Measurements from ENCODE around the gene SPNS2.
"Not testable (repeated sequence)": the region's sequence is repeated elsewhere in the genome, so short reads cannot be mapped to it uniquely, and the experiment has no call there.

The SPNS2 gene

DNA sequence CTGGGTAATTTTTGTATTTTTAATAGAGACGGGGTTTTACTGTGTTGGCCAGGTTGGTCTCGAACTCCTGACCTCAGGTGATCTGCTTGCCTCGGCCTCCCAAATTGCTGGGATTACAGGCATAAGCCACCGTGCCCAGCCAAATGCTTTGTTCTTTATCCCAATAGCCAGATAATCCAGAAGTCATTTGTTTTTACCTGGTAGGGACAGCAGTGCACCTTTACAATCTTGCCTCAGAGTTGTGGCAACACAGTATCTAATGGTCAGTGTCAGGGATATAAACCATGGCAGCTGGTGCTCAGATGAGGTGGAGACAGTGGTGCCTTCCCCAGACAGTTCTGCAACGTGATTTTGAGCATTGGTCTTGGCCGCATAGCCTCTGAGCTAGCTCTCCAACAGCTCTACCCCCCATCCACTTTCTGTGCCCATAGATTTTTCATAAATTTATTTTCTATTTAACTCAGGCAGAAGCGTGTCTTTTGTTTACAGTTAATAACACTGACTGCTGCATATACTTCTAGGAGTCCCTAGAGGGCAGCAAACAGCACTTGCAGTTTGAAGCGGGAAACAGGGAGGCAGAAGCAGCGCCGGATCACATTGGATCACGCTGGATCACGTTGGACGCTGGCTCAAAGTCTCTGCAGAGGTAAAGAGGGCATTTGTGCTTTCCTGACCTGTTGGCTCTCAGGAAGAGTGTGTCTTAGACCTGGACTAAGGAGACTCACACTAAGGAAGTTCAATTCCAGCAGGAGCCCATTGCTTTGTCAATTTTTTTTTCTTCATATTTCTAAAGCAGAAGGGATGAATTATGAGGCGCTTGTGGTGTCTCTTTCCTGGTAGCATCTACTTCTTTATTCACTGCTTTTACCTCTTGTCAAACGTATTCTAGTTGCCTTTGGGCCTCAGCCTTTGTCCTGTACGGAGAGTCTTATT lies 66.8 kb downstream of the SPNS2 start:
- DNase-seq (ENCODE audit: low read depth in 1 of 2, low spot score in 1 of 2), result no peak

DNA sequence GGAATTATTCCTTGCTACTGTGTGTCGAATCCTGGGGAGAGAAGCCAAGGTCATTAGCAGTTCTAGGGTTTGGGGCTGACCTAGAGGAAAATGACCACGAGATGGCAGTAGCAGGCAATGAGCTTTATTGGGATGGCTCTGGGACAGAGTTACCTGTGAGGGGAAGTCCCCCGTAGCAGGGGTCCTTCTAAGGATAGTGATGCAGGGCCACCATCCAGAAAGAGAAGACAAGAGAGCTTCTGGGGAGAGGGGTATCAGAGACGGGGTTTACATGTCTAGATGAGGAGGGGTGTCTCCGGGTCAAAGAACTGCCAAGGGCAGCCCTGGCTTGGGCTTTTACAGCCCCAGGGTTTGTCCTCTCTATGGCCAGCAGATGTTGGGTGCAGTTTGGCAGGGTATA lies 68.1 kb downstream of the SPNS2 start:
- DNase-seq (ENCODE audit: low read depth in 1 of 2, low spot score in 1 of 2), result no peak

DNA sequence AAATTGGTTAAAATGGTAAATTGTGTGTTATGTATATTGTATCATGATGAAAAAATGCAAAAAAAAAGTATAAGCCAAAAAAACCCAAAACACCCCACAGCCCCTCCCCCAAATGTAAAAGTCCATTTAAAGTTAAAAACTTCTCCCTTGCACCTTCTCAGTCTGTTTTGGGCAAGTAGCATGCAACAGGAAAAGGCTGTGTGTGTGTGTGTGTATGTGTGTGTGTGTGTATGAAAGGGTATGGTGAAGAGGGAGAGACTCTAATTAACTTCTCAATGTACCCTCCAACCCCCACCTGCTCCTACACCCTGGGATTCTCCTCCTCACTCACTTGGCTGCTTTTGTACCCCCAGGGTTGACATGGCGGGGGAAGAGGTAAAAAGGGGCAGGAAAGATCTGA lies 70.9 kb downstream of the SPNS2 start:
- no peak for DNase-seq (ENCODE audit: low read depth in 1 of 2, low spot score in 1 of 2)

GRCh38 chr17:4572131-4572530 lies 73.5 kb downstream of the SPNS2 start:
- no peak for DNase-seq (ENCODE audit: low read depth in 1 of 2, low spot score in 1 of 2)

DNA sequence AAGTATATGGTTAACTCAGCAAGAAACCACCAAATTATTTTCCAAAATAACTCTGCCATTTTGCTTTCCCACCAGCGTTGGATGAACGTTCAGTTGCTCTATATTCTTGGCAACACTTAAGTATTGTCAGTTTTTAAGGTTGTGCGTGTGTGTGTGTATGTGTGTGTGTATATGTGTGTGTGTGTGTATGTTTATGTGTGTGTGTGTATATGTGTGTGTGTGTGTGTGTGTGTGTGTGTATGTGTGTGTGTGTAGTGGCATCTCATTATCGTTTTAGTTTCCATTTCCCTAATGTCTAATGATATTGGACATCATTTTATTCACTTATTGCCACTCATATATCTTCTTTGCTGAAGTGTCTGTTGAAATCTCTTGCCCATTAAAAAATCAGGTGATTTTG lies 74.4 kb downstream of the SPNS2 start:
- DNase-seq (ENCODE audit: low read depth in 1 of 2, low spot score in 1 of 2), result no peak

DNA sequence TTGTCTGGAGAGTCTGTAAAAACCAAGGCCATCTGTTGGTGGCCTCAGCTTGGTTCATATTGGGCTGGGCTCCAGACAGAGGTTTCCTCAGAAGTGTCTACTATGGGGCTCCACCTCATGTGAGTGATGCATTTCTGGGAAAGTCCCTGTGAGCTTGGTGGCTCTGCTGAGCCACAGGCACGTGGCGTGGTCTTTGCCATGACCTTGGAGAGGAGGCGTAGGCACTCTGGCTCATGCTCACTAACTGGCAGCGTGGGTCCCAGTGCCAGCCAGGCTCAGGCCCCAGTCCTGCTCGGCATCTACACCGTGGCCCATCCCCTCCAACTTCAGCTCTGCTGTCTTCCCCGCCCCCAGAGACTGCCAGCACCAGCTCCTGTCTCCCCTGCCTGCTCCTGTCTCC lies 75.0 kb downstream of the SPNS2 start:
- peak in 1 of 2 donors; percentile 51 for DNase-seq (ENCODE audit: low read depth in 1 of 2, low spot score in 1 of 2)

- no peak for DNase-seq (ENCODE audit: low read depth in 1 of 2, low spot score in 1 of 2)
Observed at GRCh38 chr17:4574448-4575045, 75.9 kb downstream of the SPNS2 start.

GRCh38 chr17:4576161-4576558 lies 77.5 kb downstream of the SPNS2 start:
- no peak for DNase-seq (ENCODE audit: low read depth in 1 of 2, low spot score in 1 of 2)

GRCh38 chr17:4576729-4577322 lies 78.1 kb downstream of the SPNS2 start:
- DNase-seq (ENCODE audit: low read depth in 1 of 2, low spot score in 1 of 2), result no peak

GRCh38 chr17:4577386-4577993 lies 78.8 kb downstream of the SPNS2 start:
- no peak for DNase-seq (ENCODE audit: low read depth in 1 of 2, low spot score in 1 of 2)

- DNase-seq (ENCODE audit: low read depth in 1 of 2, low spot score in 1 of 2), result not testable (repeated sequence)
Observed at GRCh38 chr17:4578349-4578748, 79.7 kb downstream of the SPNS2 start.

GRCh38 chr17:4579678-4580077 lies 81.0 kb downstream of the SPNS2 start:
- no peak for DNase-seq (ENCODE audit: low read depth in 1 of 2, low spot score in 1 of 2)

DNA sequence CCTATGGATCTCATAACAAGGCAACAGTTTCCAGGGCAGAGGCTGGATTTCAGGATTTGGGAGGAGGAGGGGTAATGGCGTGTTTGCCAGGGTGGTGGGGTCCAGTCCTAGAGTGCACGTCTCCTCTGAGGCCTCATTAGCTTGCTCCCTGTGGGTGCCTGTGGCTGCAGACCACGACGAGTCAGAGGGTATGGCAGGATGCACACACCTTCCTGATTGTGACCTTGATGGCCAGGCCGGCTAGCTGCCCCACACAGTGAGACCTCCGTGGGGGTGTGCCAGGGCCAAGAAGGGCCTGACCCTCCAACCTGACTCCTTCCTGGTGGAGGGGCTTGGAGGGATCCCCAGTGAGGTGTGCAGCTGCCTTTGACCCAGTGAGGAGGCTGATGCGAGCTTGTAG lies 81.6 kb downstream of the SPNS2 start:
- DNase-seq (ENCODE audit: low read depth in 1 of 2, low spot score in 1 of 2), result no peak

- no peak for DNase-seq (ENCODE audit: low read depth in 1 of 2, low spot score in 1 of 2)
Observed at GRCh38 chr17:4582101-4582501, 83.4 kb downstream of the SPNS2 start.

DNA sequence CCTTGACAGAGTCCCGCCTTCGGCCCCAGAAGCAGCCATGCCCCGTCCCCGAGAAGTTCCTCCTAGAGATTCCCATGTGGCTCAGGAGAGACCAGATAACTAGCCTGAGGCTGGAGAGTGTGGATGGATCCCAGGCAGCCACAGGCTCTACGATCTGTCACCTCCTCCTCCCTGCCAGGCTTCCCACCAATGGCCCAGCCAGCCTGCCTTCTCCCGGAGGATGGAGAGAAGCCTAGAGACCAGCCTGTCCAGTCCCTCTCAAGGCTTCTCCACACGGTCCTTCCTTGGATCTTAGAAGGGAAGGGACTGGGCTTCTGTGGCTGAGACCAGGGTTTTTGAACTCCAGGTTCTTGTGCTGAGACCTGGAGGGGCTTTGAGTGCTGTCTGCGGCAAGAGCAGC lies 84.0 kb downstream of the SPNS2 start:
- no peak for DNase-seq (ENCODE audit: low read depth in 1 of 2, low spot score in 1 of 2)

DNA sequence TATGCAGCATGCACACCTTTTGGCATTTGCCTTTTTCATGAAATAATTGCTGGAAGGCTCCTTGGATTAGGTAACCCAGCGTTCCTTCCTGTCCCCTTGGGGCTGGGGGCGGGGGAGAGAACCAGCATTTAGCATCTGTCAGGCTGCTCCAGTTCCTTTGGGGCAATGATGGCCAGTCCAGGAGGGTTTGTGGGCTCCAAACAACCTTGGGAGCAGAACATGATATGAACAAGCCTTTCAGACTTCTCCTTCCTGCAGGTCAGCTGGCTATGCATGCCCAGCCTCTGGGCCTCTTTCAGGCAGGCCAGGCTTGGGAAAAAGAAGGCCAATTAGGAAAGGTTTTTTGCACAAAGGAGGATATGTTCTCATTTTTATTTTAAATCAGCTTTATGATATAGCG lies 84.5 kb downstream of the SPNS2 start:
- no peak for DNase-seq (ENCODE audit: low read depth in 1 of 2, low spot score in 1 of 2)

- no peak for DNase-seq (ENCODE audit: low read depth in 1 of 2, low spot score in 1 of 2)
Observed at GRCh38 chr17:4583782-4584100, 85.1 kb downstream of the SPNS2 start.

GRCh38 chr17:4584101-4584916 lies 85.6 kb downstream of the SPNS2 start, which contains the start of gene SMTNL2:
Gene SMTNL2, plus strand, starts transcription at chr17:4584529. Its CDS starts 77 bp downstream, at chr17:4584606.
- no peak for DNase-seq (ENCODE audit: low read depth in 1 of 2, low spot score in 1 of 2)

GRCh38 chr17:4584917-4585637 lies 86.4 kb downstream of the SPNS2 start:
- no peak for DNase-seq (ENCODE audit: low read depth in 1 of 2, low spot score in 1 of 2)

DNA sequence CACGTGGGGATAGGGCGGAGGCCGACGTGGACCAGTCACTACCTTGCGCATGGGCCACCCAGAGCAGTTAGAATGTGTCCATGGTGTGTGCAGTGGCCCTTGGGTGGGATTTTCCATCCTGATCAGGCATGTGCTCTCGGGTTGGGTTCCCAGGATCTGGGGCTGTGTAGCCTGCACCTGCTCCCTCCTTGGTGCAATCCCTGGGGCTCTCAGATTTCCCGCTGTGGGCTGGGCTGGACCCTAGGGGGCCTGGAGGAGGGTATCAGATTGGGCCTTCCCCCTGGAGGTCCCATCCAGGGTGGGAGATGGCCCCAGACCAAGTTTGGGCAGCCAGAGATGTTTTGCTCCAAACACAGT lies 86.9 kb downstream of the SPNS2 start:
- no peak for DNase-seq (ENCODE audit: low read depth in 1 of 2, low spot score in 1 of 2)
